Hematopoietic multipotent progenitor cell (in vitro differentiated cells): ENCODE data around the gene RMC1. TPM values are rescaled to one million over a fixed set of nuclear protein-coding genes. Genes with fewer than 3 reads are reported as not detected.
"Not testable (repeated sequence)": the region's sequence is repeated elsewhere in the genome, so short reads cannot be mapped to it uniquely, and the experiment has no call there.

Experiments used
- DNase-seq, 3 donors: peaks; one replicate each; pipeline ENCODE4 v3.0.0-alpha.2; 2011 to 2015; ENCODE audit warnings: low read depth in 2 of 3, low spot score in 2 of 3
- total RNA-seq: library from RNA; depleted of rRNA; stranded (reverse); fragments of >200 nt; gene quantifications from one replicate; pipeline ENCODE4 v1.2.3, GENCODE V29; 2012

Gene RMC1
- total RNA-seq, 1 donor = 26.4 TPM

DNA sequence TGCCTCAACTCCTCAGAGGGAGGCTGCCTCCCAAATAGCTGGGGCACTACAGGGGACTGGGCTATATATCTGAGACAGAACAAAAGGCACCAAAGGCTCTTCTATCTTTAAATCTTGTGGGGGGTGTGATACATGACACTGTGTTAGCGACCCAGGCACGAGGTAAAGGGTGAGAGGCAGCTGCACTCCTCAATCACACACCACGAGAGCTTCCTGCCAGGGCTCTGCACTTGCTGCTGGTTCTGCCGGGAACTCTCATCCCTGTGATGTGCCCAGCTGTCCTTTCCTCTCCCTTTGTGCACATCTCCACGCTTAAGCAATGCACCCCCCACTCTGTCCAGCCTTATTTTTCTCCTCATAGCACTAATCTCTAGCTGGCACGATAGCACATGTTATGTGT, 50.6 kb downstream of the RMC1 start:
- DNase-seq = no peak

GRCh38 chr18:23556145-23556780, 53.0 kb downstream of the RMC1 start:
- no peak for DNase-seq

DNA sequence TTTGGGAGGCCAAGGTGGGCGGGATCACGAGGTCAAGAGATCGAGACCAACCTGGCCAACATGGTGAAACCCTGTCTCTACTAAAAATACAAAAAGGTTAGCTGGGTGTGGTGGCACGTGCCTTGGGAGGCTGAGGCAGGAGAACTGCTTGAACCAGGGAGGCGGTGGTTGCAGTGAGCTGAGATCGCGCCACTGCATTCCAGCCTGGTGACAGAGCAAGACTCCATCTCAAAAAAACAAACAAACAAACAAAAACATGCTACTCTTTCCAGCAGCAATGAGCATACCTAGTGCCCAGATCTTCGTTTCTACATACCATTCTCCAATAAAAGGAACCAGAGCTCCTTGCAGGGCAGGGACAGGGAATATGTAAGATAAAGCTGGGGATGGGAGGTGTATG, 54.2 kb downstream of the RMC1 start:
- DNase-seq = not testable (repeated sequence)

DNA sequence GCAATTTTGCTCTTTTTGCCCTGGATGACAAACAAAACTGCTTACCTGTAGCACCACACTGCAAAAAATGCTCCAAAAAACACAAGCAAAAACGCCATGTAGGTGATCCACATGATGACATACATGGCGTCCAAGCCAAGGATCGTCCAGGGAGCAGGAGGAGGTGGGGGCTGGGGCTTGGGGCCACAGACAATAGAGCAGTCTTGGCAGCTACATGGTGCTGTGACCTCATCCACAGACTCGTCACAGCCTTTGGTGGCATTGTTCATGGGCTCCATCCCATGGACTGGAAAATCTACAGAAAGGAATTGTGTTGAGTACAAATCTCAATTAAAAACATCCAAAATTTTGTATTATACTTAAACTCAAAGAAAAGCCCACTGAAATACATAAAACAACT, 56.9 kb downstream of the RMC1 start:
- DNase-seq = no peak

GRCh38 chr18:23563377-23564043, 60.2 kb downstream of the RMC1 start:
- DNase-seq = peak in 1 of 3 donors; percentile 12

DNA sequence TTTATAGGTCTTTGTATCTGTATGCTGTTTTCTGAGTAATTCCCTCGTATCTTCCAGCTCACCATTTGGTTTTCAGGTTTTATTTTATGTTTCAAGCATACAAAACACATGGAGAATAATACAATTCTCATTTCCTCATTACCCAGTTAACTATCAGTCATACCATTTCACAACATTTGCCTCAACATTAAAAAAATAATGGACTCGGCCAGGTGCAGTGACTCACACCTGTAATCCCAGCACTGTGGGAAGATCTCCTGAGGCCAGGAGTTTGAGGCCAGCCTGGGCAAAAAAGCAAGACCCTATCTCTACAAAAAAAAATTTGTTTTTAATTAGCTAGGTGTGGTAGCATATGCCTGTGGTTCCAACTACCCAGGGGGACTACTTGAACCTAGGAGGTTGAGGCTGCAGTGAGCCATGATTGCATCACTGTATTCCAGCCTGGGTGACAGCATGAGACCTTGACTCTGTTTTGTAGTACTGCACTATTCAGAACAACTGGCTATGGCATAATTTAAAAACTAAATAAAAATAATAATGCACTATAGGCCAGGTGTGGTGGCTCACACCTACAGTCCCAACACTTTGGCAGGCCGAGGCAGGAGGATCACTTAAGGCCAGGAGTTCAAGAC, 62.7 kb downstream of the RMC1 start:
- DNase-seq = no peak

DNA sequence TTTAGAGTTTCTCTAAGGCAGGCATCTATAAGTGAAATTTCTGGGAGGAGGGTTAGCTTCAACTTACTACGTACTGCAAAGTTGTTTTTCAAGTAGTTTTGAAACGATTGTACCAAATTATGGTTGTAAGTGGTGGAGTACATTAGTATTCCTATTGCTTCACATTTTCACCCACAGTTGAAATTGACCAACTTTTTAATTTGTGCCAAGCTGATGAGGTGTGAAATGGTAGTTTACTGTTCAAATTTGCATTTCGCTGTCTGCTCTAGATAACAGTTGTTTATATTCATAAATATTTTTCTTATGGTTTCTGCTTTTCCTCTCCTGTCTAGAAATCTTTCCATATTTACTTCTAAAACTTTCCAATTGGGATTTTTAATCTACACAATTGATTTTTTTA, 64.4 kb downstream of the RMC1 start:
- DNase-seq = no peak

- no peak for DNase-seq
Measured at GRCh38 chr18:23568281-23569138, 65.2 kb downstream of the RMC1 start.

GRCh38 chr18:23569299-23570063, 66.2 kb downstream of the RMC1 start:
- DNase-seq = no peak

DNA sequence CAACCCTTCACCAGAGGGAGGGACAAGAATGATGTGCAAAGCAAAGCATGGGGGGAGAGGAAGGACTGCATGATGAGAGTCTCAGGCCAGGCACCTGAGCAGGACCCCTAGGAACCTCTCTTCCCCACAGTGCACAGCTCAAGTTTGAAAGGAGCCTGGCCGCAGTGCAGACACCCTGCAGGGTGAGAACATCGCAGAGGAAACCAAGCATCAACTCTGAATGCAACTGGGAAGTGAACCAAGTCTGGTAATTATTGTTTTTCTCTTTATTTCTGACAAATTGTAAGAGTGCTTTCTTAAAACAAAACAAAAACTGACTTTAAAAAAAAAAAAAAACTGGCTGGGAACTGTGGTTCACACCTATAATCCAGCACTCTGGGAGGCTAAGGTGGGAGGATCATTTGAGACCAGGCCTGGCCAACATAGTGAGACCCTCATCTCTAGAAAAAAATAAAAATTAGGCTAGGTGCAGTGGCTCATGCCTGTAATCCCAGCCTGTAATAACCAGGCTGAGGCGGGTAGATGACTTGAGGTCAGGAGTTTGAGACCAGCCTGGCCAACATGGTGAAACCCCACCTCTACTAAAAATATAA, 67.7 kb downstream of the RMC1 start:
- DNase-seq = no peak

DNA sequence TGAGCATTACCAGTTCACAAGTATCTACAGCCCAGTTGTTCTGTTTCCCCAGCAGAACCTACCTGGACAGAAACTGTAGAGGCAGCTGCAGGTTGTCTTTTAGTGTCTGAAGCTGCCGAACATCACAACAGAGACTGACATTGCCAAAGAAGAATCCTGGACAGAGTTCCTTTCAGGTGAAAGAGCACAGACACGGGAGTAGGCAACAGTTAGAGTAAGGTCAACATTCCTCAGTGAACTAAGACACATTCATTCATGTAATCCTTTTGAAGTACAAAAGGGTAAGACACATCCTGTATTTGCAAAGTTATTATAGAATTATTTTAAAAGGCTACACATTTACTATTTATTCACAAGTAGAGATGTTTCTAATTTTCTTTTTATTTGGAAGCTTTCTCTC, 68.7 kb downstream of the RMC1 start:
- no peak for DNase-seq

- DNase-seq = no peak
Measured at GRCh38 chr18:23572570-23572969, 69.3 kb downstream of the RMC1 start.

GRCh38 chr18:23573020-23573419, 69.7 kb downstream of the RMC1 start:
- no peak for DNase-seq

DNA sequence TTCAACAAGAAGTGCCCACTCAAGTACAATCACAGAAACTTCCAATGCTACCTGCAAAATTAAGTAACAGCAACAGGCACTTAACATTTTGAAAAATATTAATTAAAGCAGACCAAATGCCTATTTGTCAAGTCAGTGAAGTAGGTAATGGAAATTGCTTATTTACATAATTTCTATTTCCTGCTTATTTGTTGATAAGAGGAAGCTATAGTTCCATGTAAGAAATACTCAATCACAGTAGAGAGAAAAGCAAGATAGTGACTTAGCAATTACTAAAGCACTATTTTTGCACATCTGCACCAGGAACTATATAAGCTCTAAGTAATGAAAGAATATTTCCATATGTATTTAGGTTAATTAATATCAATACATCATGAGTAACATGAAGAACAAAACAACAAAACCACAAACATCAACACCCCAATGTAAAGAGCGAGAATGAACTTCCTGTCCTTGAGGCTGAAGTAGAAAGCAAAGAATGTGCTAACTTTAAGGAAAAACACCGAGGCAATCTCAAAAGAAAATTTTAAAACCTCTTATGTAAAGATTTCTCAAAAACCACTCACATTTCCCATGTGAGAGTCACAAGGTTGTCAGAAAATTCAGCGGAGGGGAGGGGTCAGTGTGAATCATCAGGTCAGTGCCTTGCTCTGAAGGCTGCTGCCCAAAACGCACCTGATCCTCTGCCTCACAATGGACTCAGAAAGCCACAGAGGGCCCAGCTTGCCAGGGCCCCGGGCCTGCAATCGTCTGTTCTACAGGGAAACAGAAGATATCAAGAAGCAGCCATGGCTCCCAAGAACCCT, 70.5 kb downstream of the RMC1 start:
- no peak for DNase-seq

GRCh38 chr18:23574611-23575308, 71.4 kb downstream of the RMC1 start:
- peak in 1 of 3 donors; percentile 14 for DNase-seq

DNA sequence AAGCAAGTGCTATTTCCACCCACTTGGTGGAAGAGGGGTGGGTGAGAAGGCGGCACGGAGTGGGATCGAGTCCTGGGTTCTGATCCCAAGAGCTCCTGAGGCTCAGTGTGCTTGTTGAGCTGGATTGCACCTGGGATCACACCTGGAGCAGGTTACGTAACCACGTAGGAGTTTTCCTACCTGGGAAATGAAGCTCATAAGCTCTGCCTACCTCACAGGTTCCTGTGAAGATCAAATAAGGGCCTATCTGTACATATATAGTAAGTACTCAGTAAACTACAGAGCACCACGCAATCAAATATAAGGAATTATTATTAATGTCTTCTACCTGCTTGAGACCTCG, 72.0 kb downstream of the RMC1 start:
- DNase-seq = no peak

DNA sequence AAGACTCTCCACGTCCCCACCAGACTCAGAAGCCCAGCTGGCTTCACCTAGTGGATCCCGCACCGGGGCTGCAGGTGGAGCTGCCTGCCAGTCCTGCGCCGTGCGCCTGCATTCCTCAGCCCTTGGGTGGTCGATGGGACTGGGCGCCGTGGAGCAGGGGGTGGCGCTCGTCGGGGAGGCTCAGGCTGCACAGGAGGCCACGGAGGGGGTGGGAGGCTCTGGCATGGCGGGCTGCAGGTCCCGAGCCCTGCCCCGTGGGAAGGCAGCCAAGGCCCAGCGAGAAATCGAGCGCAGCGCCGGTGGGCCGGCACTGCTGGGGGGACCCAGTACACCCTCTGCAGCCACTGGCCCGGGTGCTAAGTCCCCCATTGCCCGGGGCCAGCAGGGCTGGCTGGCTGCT, 74.2 kb downstream of the RMC1 start:
- DNase-seq = not testable (repeated sequence)

- no peak for DNase-seq
Measured at GRCh38 chr18:23578067-23578701, 74.9 kb downstream of the RMC1 start.
